HG03025 (cell line): Measurements from ENCODE around the gene LRRC36.
"Not testable (repeated sequence)": the region's sequence is repeated elsewhere in the genome, so short reads cannot be mapped to it uniquely, and the experiment has no call there.

Experiments used
- ATAC-seq: cut with Tn5 transposase; IDR thresholded peaks from one replicate; pipeline ENCODE4 v1.9.1; 2021; ENCODE audit warnings: mild to moderate bottlenecking, moderate library complexity; ENCODE audit not compliant: unreplicated experiment, low FRiP score

Gene LRRC36

GRCh38 chr16:67399749-67400704, 73.4 kb downstream of the LRRC36 start:
- ATAC-seq: no peak

GRCh38 chr16:67400901-67401300, 74.3 kb downstream of the LRRC36 start:
- no peak for ATAC-seq

GRCh38 chr16:67403976-67404555, 77.5 kb downstream of the LRRC36 start:
- ATAC-seq: no peak

- no peak for ATAC-seq
Observed at GRCh38 chr16:67404740-67405226, 78.2 kb downstream of the LRRC36 start.

- no peak for ATAC-seq
Observed at GRCh38 chr16:67405336-67405735, 78.7 kb downstream of the LRRC36 start.

- no peak for ATAC-seq
Observed at GRCh38 chr16:67406111-67406971, 79.7 kb downstream of the LRRC36 start.

GRCh38 chr16:67407176-67407787, 80.7 kb downstream of the LRRC36 start:
- ATAC-seq: no peak

GRCh38 chr16:67407788-67408452, 81.3 kb downstream of the LRRC36 start:
- no peak for ATAC-seq

GRCh38 chr16:67409631-67410030, 83.0 kb downstream of the LRRC36 start:
- ATAC-seq: no peak

GRCh38 chr16:67411339-67411738, 84.7 kb downstream of the LRRC36 start:
- no peak for ATAC-seq

- no peak for ATAC-seq
Observed at GRCh38 chr16:67412294-67412693, 85.7 kb downstream of the LRRC36 start.

- ATAC-seq: no peak
Observed at GRCh38 chr16:67413978-67414911, 87.6 kb downstream of the LRRC36 start.

- ATAC-seq: not testable (repeated sequence)
Observed at GRCh38 chr16:67415421-67415820, 88.8 kb downstream of the LRRC36 start.

- ATAC-seq: no peak
Observed at GRCh38 chr16:67415872-67416793, 89.5 kb downstream of the LRRC36 start, which contains the start of gene ZDHHC1. Gene ZDHHC1, minus strand, starts transcription at chr16:67416477. Its CDS starts 8,702 bp downstream, at chr16:67407775.

GRCh38 chr16:67417333-67418061, 90.9 kb downstream of the LRRC36 start:
- ATAC-seq: no peak

- no peak for ATAC-seq
Observed at GRCh38 chr16:67419502-67419901, 92.9 kb downstream of the LRRC36 start.

GRCh38 chr16:67419931-67420330, 93.3 kb downstream of the LRRC36 start:
- ATAC-seq: no peak
